WTC11 (cell line): ENCODE measurements around the gene RSBN1L.

Experiments used
- MYBL2 ChIP-seq: sonication (generic); formaldehyde crosslinking; IDR thresholded peaks from 2 replicates; pipeline ENCODE4 v1.8.1; 2023; ENCODE audit warnings: mild to moderate bottlenecking, moderate library complexity, missing genetic modification reagents
- NFYB ChIP-seq: sonication (generic); formaldehyde crosslinking; conservative IDR thresholded peaks from 2 replicates; pipeline ENCODE4 v1.8.0; 2022; ENCODE audit warnings: low read depth, missing genetic modification reagents
- ZNF317 ChIP-seq: sonication (generic); formaldehyde crosslinking; IDR thresholded peaks from 2 replicates; pipeline ENCODE4 v1.8.1; 2023; ENCODE audit warnings: low read depth, mild to moderate bottlenecking, moderate library complexity, missing genetic modification reagents, borderline replicate concordance
- TF ChIP-seq, protein P1 (sequence below): sonication (generic); formaldehyde crosslinking; IDR thresholded peaks from 2 replicates; pipeline ENCODE4 v1.8.1; 2023; ENCODE audit warnings: mild to moderate bottlenecking, missing genetic modification reagents, moderate library complexity
- TF ChIP-seq, protein P2 (sequence below): sonication (generic); formaldehyde crosslinking; IDR thresholded peaks from 2 replicates; pipeline ENCODE4 v1.8.0; 2023; ENCODE audit warnings: mild to moderate bottlenecking, missing genetic modification reagents
- TF ChIP-seq, protein P3 (sequence below): fragments of 200-600 bp; IDR thresholded peaks from 2 replicates; pipeline ENCODE4 v1.8.0; 2022; ENCODE audit warnings: antibody characterized with exemption
- TF ChIP-seq, protein P4 (sequence below): sonication (generic); formaldehyde crosslinking; conservative IDR thresholded peaks from 2 replicates; pipeline ENCODE4 v1.8.1; 2022; ENCODE audit warnings: mild to moderate bottlenecking, missing genetic modification reagents

DNA sequence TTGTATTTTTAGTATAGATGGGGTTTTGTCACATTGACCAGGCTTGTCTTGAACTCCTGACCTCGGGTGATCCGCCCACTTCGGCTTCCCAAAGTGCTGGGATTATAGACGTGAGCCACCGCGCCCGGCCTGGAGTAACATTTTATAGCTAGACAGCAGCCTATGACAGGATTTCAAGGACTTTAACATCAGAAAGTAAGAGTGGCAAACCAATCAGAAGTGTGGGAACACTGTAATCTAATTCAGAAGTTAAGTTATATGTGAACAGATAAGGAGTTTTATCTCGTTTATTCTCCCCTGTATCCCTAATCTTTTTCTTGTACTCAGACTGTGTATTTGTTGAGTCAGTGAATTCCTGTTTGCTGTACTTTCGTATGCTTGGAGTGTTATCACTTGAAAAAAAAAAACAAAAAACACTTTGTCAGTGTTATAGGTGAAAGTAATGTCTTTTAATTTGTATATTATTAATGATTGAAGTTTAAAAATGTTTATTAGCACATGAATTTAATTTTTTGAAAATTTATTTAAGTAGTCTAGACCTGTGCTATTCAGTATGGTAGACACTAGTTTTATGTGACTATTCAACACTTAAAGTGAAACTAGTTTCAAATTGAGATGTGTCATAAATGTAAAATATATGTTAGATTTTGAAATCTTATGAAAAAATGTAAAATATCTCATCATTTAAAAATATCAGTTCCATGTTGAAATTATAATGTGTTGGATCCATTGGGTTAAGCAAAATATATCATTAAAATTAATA, 38.6 kb downstream of the RSBN1L start:
- TF ChIP-seq, protein P1, sequence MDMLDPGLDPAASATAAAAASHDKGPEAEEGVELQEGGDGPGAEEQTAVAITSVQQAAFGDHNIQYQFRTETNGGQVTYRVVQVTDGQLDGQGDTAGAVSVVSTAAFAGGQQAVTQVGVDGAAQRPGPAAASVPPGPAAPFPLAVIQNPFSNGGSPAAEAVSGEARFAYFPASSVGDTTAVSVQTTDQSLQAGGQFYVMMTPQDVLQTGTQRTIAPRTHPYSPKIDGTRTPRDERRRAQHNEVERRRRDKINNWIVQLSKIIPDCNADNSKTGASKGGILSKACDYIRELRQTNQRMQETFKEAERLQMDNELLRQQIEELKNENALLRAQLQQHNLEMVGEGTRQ (CRISPR knock-in tag) = no peak
- TF ChIP-seq, protein P2, sequence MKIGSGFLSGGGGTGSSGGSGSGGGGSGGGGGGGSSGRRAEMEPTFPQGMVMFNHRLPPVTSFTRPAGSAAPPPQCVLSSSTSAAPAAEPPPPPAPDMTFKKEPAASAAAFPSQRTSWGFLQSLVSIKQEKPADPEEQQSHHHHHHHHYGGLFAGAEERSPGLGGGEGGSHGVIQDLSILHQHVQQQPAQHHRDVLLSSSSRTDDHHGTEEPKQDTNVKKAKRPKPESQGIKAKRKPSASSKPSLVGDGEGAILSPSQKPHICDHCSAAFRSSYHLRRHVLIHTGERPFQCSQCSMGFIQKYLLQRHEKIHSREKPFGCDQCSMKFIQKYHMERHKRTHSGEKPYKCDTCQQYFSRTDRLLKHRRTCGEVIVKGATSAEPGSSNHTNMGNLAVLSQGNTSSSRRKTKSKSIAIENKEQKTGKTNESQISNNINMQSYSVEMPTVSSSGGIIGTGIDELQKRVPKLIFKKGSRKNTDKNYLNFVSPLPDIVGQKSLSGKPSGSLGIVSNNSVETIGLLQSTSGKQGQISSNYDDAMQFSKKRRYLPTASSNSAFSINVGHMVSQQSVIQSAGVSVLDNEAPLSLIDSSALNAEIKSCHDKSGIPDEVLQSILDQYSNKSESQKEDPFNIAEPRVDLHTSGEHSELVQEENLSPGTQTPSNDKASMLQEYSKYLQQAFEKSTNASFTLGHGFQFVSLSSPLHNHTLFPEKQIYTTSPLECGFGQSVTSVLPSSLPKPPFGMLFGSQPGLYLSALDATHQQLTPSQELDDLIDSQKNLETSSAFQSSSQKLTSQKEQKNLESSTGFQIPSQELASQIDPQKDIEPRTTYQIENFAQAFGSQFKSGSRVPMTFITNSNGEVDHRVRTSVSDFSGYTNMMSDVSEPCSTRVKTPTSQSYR (CRISPR knock-in tag) = no peak
- TF ChIP-seq, protein P3, sequence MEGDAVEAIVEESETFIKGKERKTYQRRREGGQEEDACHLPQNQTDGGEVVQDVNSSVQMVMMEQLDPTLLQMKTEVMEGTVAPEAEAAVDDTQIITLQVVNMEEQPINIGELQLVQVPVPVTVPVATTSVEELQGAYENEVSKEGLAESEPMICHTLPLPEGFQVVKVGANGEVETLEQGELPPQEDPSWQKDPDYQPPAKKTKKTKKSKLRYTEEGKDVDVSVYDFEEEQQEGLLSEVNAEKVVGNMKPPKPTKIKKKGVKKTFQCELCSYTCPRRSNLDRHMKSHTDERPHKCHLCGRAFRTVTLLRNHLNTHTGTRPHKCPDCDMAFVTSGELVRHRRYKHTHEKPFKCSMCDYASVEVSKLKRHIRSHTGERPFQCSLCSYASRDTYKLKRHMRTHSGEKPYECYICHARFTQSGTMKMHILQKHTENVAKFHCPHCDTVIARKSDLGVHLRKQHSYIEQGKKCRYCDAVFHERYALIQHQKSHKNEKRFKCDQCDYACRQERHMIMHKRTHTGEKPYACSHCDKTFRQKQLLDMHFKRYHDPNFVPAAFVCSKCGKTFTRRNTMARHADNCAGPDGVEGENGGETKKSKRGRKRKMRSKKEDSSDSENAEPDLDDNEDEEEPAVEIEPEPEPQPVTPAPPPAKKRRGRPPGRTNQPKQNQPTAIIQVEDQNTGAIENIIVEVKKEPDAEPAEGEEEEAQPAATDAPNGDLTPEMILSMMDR = no peak
- TF ChIP-seq MYBL2 (CRISPR knock-in tag) (no peak), NFYB (CRISPR knock-in tag) (no peak), ZNF317 (CRISPR knock-in tag) (no peak)
- TF ChIP-seq, protein P4, sequence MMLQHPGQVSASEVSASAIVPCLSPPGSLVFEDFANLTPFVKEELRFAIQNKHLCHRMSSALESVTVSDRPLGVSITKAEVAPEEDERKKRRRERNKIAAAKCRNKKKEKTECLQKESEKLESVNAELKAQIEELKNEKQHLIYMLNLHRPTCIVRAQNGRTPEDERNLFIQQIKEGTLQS = no peak
